ENCODE data around the gene MARK1.

DNA sequence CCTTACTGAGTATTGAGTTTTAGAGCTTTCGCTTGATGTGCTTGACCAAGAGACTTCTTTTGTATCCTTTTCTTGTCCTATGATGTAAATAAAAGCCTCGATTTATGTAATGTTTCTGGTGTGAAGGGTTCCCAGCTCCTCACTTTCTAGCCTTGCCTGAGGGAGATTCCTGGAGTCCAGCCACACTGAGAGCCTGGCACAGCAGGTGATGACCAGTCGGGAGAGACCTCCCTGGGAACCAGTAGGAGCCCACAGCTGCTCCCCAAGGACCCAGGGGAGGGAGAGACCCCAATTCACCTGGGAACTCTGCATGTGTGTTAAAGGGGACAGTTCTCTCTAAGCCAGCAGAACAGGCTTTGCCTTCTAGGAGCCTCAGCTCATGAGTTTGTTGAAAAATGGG lies 171.1 kb downstream of the MARK1 start:
- TF ChIP-seq POLR2A (IDR thresholded peaks at IDR 0.05; ENCODE audit: low read depth, low read length) (no peak), RELA (IDR thresholded peaks at IDR 0.05; ENCODE audit: borderline replicate concordance, partially characterized antibody) (no peak), CTCF (IDR thresholded peaks at IDR 0.05 in 2 of 3, conservative IDR thresholded peaks at IDR 0.05 in 1 of 3; ENCODE audit: control insufficient read depth in 2 of 3, extremely low read depth in 1 of 3, insufficient read depth in 1 of 3, low read depth in 3 of 3, low read length in 3 of 3) (no peak), SUZ12 (IDR thresholded peaks at IDR 0.05; ENCODE audit: unreplicated experiment) (no peak), EP300 (IDR thresholded peaks at IDR 0.05; ENCODE audit: borderline replicate concordance in 1 of 2, control insufficient read depth in 1 of 2, low read depth in 2 of 2, low read length in 2 of 2) (no peak), FOXM1 (IDR thresholded peaks at IDR 0.05; ENCODE audit: low read depth, low read length) (no peak), WRNIP1 (IDR thresholded peaks at IDR 0.05; ENCODE audit: borderline replicate concordance, low read depth, low read length) (no peak)

All from GM12878 (cell line).